ENCODE measurements around the gene CSTF1. TPM values are rescaled to one million over a fixed set of nuclear protein-coding genes. Genes with fewer than 3 reads are reported as not detected.
A peak's percentile ranks its signal among the peaks of the same experiment; 100 is the strongest.

The CSTF1 gene
- total and polyA plus RNA-seq, 2 experiments from 2014 or later, result 15.4 to 34.8 TPM

DNA sequence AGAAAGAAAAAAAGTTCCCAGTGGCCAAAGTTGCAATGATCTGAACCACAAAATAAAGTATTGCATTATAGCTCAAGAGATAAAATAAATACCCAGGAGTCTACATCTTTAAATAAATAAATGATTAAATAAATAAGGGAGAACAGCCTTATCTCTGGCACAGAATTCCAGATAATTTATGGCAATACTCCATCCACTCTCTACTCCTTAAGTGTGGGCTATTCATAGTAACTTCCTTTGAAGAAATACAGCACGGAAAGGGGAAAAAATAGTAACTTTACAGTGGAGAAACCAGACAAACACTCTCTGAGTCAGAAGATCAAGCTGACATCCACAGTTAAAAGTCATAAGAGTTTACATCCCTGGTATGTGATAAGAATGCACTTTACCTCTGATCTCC lies 12.1 kb upstream of the CSTF1 start:
- Histone ChIP-seq H3K4me3 (no peak overlapping the region), H3K27ac (peak overlapping the region; percentile 20), H3K79me2 (peaks cover 25% of the 10 kb centered on the region), H3K9me3 (ENCODE audit: low read depth) (no peaks in the 10 kb centered on the region), H4K20me1 (ENCODE audit: insufficient read depth, poor library complexity, severe bottlenecking) (no peaks in the 10 kb centered on the region), H3K27me3 (no peaks in the 10 kb centered on the region), H3K4me2 (no peak overlapping the region), H2AFZ (no peak overlapping the region), H3K4me1 (ENCODE audit: insufficient read depth) (no peaks in the 10 kb centered on the region), H3K36me3 (replicated peaks; ENCODE audit: insufficient read depth, low read depth) (no peaks in the 10 kb centered on the region), H3K9me2 (replicated peaks; ENCODE audit: insufficient read depth) (no peaks in the 10 kb centered on the region)
- WGBS (ENCODE audit: low lambda C conversion rate, missing lambda C conversion rate), result 52% methylated on average over 1 of the region's 1 CpG
- TF ChIP-seq EZH2 (IDR thresholded peaks at IDR 0.05; ENCODE audit: borderline replicate concordance), result no peak
- TF ChIP-seq, protein P1, sequence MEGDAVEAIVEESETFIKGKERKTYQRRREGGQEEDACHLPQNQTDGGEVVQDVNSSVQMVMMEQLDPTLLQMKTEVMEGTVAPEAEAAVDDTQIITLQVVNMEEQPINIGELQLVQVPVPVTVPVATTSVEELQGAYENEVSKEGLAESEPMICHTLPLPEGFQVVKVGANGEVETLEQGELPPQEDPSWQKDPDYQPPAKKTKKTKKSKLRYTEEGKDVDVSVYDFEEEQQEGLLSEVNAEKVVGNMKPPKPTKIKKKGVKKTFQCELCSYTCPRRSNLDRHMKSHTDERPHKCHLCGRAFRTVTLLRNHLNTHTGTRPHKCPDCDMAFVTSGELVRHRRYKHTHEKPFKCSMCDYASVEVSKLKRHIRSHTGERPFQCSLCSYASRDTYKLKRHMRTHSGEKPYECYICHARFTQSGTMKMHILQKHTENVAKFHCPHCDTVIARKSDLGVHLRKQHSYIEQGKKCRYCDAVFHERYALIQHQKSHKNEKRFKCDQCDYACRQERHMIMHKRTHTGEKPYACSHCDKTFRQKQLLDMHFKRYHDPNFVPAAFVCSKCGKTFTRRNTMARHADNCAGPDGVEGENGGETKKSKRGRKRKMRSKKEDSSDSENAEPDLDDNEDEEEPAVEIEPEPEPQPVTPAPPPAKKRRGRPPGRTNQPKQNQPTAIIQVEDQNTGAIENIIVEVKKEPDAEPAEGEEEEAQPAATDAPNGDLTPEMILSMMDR (IDR thresholded peaks at IDR 0.05; ENCODE audit: poor library complexity), result no peak
- TF ChIP-seq EZH2phosphoT487 (IDR thresholded peaks at IDR 0.05; ENCODE audit: low read depth, severe bottlenecking, unreplicated experiment), result no peak
- no peak for DNase-seq (ENCODE audit: low spot score)

GRCh38 chr20:56381501-56381900 lies 10.9 kb upstream of the CSTF1 start:
- 92% methylated on average over 1 of the region's 1 CpG for WGBS (ENCODE audit: low lambda C conversion rate, missing lambda C conversion rate)
- no peak for DNase-seq (ENCODE audit: low spot score)
- H3K79me2 ChIP-seq, result peaks cover 18% of the 10 kb centered on the region
- no peak overlapping the region for H3K4me2 ChIP-seq
- no peaks in the 10 kb centered on the region for H3K9me2 ChIP-seq (replicated peaks; ENCODE audit: insufficient read depth)
- no peak overlapping the region for H2AFZ ChIP-seq
- TF ChIP-seq, protein P1 (IDR thresholded peaks at IDR 0.05; ENCODE audit: poor library complexity), result no peak
- TF ChIP-seq EZH2phosphoT487 (IDR thresholded peaks at IDR 0.05; ENCODE audit: low read depth, severe bottlenecking, unreplicated experiment) (no peak), EZH2 (IDR thresholded peaks at IDR 0.05; ENCODE audit: borderline replicate concordance) (no peak)
- no peak overlapping the region for H3K4me3 ChIP-seq
- H4K20me1 ChIP-seq (ENCODE audit: insufficient read depth, poor library complexity, severe bottlenecking), result no peaks in the 10 kb centered on the region
- no peaks in the 10 kb centered on the region for H3K9me3 ChIP-seq (ENCODE audit: low read depth)
- H3K27me3 ChIP-seq, result no peaks in the 10 kb centered on the region
- no peaks in the 10 kb centered on the region for H3K4me1 ChIP-seq (ENCODE audit: insufficient read depth)
- no peak overlapping the region for H3K27ac ChIP-seq
- no peaks in the 10 kb centered on the region for H3K36me3 ChIP-seq (replicated peaks; ENCODE audit: insufficient read depth, low read depth)

GRCh38 chr20:56382696-56383095 lies 9.7 kb upstream of the CSTF1 start:
- H4K20me1 ChIP-seq (ENCODE audit: insufficient read depth, poor library complexity, severe bottlenecking), result no peaks in the 10 kb centered on the region
- H3K36me3 ChIP-seq (replicated peaks; ENCODE audit: insufficient read depth, low read depth), result no peaks in the 10 kb centered on the region
- H3K9me2 ChIP-seq (replicated peaks; ENCODE audit: insufficient read depth), result no peaks in the 10 kb centered on the region
- TF ChIP-seq, protein P1 (IDR thresholded peaks at IDR 0.05; ENCODE audit: poor library complexity), result no peak
- no peak for TF ChIP-seq EZH2phosphoT487 (IDR thresholded peaks at IDR 0.05; ENCODE audit: low read depth, severe bottlenecking, unreplicated experiment)
- no peak for TF ChIP-seq EZH2 (IDR thresholded peaks at IDR 0.05; ENCODE audit: borderline replicate concordance)
- H3K27ac ChIP-seq, result no peak overlapping the region
- no peak for DNase-seq (ENCODE audit: low spot score)
- H3K4me2 ChIP-seq, result no peak overlapping the region
- WGBS (ENCODE audit: low lambda C conversion rate, missing lambda C conversion rate), result 55% methylated on average over 4 of the region's 4 CpGs
- H2AFZ ChIP-seq, result no peak overlapping the region
- no peaks in the 10 kb centered on the region for H3K4me1 ChIP-seq (ENCODE audit: insufficient read depth)
- peaks cover 21% of the 10 kb centered on the region for H3K79me2 ChIP-seq
- no peaks in the 10 kb centered on the region for H3K9me3 ChIP-seq (ENCODE audit: low read depth)
- H3K4me3 ChIP-seq, result no peak overlapping the region
- H3K27me3 ChIP-seq, result no peaks in the 10 kb centered on the region

DNA sequence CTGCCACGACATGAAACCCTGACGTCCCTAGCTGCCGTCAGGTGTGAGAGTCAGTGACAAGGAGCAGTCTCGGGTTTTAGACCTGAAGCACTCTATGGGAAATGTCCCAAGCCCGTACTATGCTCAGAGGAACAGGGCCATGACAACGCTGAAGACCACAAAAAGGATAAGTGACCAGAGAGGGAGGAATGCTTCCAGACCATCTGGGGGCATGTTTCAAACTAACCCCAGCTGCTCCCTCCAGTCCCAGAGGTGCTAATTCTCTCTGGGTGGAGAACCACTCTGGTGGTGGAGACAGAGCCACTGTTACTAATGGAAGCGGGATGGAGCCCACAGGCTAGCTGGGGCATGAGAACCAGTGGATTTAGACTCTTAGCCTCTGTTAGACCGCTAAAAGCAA lies 9.1 kb upstream of the CSTF1 start:
- WGBS (ENCODE audit: low lambda C conversion rate, missing lambda C conversion rate), result 89% methylated on average over 8 of the region's 8 CpGs
- Histone ChIP-seq H3K9me3 (ENCODE audit: low read depth) (no peaks in the 10 kb centered on the region), H3K27me3 (no peaks in the 10 kb centered on the region), H3K4me1 (ENCODE audit: insufficient read depth) (no peaks in the 10 kb centered on the region), H4K20me1 (ENCODE audit: insufficient read depth, poor library complexity, severe bottlenecking) (no peaks in the 10 kb centered on the region), H3K4me2 (no peak overlapping the region), H3K4me3 (no peak overlapping the region), H3K27ac (no peak overlapping the region), H2AFZ (no peak overlapping the region), H3K36me3 (replicated peaks; ENCODE audit: insufficient read depth, low read depth) (no peaks in the 10 kb centered on the region), H3K79me2 (peaks cover 28% of the 10 kb centered on the region), H3K9me2 (replicated peaks; ENCODE audit: insufficient read depth) (no peaks in the 10 kb centered on the region)
- TF ChIP-seq EZH2 (IDR thresholded peaks at IDR 0.05; ENCODE audit: borderline replicate concordance), result no peak
- no peak for TF ChIP-seq EZH2phosphoT487 (IDR thresholded peaks at IDR 0.05; ENCODE audit: low read depth, severe bottlenecking, unreplicated experiment)
- TF ChIP-seq, protein P1 (IDR thresholded peaks at IDR 0.05; ENCODE audit: poor library complexity), result no peak
- no peak for DNase-seq (ENCODE audit: low spot score)

Measured in hepatocyte (in vitro differentiated cells).